Measurements from ENCODE around the gene LDB2. TPM values are rescaled to one million over a fixed set of nuclear protein-coding genes. Genes with fewer than 3 reads are reported as not detected.
A peak's percentile ranks its signal among the peaks of the same experiment; 100 is the strongest.

LDB2 gene
- total and polyA plus RNA-seq, 2 of the 8 experiments (the other 6 are each of a cell fraction or from before 2014, with no cell fraction given) = 57.0 to 140 TPM

- TF ChIP-seq RBBP5 (IDR thresholded peaks at IDR 0.05; ENCODE audit: borderline replicate concordance, low read depth, low read length) (peak; percentile 1; the same call in 1 of the 2 replicates), POLR2A (IDR thresholded peaks at IDR 0.05; ENCODE audit: control extremely low read depth in 1 of 2, low read depth in 2 of 2, low read length in 2 of 2) (peak in 1 of 2 experiments; percentile 51; a peak in 1 of 3 replicates), SIN3A (conservative IDR thresholded peaks at IDR 0.05 in 1 of 2, IDR thresholded peaks at IDR 0.05 in 1 of 2; ENCODE audit: low read depth in 1 of 2, low read length in 2 of 2) (peak; percentile 37 to 77; a peak in 1 of 4 replicates), JUND (IDR thresholded peaks at IDR 0.05; ENCODE audit: low read length) (no peak), TBP (IDR thresholded peaks at IDR 0.05; ENCODE audit: low read depth, low read length) (no peak), ATF3 (IDR thresholded peaks at IDR 0.05; ENCODE audit: insufficient read depth, low read depth, low read length) (no peak), SIX5 (IDR thresholded peaks at IDR 0.05; ENCODE audit: low read depth, low read length) (no peak), GTF2F1 (IDR thresholded peaks at IDR 0.05; ENCODE audit: borderline replicate concordance, low read depth, low read length) (no peak), SIRT6 (IDR thresholded peaks at IDR 0.05; ENCODE audit: low read length) (no peak), CBX8 (IDR thresholded peaks at IDR 0.05; ENCODE audit: borderline replicate concordance, low read depth, low read length) (no peak), EGR1 (IDR thresholded peaks at IDR 0.05; ENCODE audit: borderline replicate concordance, low read depth, low read length) (peak; percentile 70; the same call in 1 of the 2 replicates), SAP30 (IDR thresholded peaks at IDR 0.05; ENCODE audit: insufficient read depth, insufficient replicate concordance, low read length) (peak; percentile 92), TAF1 (IDR thresholded peaks at IDR 0.05; ENCODE audit: low read depth, low read length) (peak; percentile 47; the same call in 1 of the 2 replicates), CEBPB (IDR thresholded peaks at IDR 0.05; ENCODE audit: low read depth, low read length) (no peak), TEAD4 (IDR thresholded peaks at IDR 0.05; ENCODE audit: low read depth, low read length) (no peak), MAX (IDR thresholded peaks at IDR 0.05) (peak; percentile 78; the same call in 1 of the 2 replicates), NRF1 (IDR thresholded peaks at IDR 0.05; ENCODE audit: low read depth, low read length) (no peak), HDAC6 (IDR thresholded peaks at IDR 0.05; ENCODE audit: low read depth, low read length) (no peak), GABPA (IDR thresholded peaks at IDR 0.05; ENCODE audit: borderline replicate concordance, insufficient read depth, low read length) (no peak), SP1 (IDR thresholded peaks at IDR 0.05; ENCODE audit: low read depth, low read length) (0 out of 2 replicates have a peak, but pooled peaks have one; percentile 40), SP2 (IDR thresholded peaks at IDR 0.05; ENCODE audit: low read length) (no peak)
These were observed at the start of gene LDB2 (continued) for GRCh38 chr4:16897991-16898827.

Data from H1 (cell line).